Measurements from ENCODE around the gene MAB21L4.
"Not testable (repeated sequence)": the region's sequence is repeated elsewhere in the genome, so short reads cannot be mapped to it uniquely, and the experiment has no call there.

MAB21L4 gene

GRCh38 chr2:240857039-240858008 is 38.6 kb downstream of the MAB21L4 start:
- DNase-seq, result no peak

GRCh38 chr2:240856151-240856980 is 39.6 kb downstream of the MAB21L4 start:
- no peak for DNase-seq

DNA sequence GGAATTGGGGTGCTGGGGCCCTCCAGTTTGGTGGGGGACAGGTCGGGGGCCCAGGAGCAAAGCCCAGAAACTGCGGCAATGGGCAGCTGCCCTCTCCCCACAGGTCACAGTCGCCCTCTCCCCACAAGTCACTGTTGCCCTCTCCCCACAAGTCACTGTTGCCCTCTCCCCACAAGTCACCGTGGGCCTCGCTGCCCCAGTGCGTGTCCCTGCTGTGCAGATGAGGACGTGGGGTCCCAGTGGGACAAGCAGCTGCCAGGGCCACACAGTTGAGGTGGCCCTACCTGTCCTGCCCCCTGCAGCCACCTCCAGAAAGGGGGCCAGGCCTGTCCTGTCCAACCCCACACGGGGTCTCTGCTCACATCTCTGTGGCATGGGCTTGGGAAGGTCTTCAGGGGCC is 40.3 kb downstream of the MAB21L4 start:
- DNase-seq, result no peak

- no peak for DNase-seq
These were observed 43.2 kb downstream of the MAB21L4 start for GRCh38 chr2:240852671-240853314.

GRCh38 chr2:240851078-240851991 is 44.6 kb downstream of the MAB21L4 start:
- peak; percentile 89 to 90 for DNase-seq

- no peak for DNase-seq
These were observed 45.2 kb downstream of the MAB21L4 start for GRCh38 chr2:240850756-240851077.

DNA sequence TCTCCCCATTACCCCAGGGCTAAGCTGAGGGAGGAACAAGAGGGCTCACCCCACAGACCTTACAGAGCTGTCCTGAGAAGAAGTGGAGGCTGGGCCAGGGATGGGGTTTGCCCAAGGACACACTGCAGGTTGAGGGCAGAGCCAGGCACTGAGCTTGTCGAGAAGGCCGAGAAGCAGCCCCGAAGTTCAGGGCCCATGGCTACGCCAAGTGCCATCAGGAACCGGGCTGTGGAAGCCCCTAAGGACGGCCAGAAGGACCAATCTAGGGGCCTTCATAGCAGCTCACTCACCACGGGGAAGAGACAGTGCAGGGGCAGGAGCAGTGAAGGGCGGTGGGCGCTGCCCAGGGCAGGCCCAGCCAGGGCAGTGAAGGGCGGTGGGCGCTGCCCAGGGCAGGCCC is 45.9 kb downstream of the MAB21L4 start:
- no peak for DNase-seq

- no peak for DNase-seq
These were observed 46.9 kb downstream of the MAB21L4 start for GRCh38 chr2:240848900-240849680.

- no peak for DNase-seq
These were observed 48.1 kb downstream of the MAB21L4 start for GRCh38 chr2:240847817-240848216.

- no peak for DNase-seq
These were observed 48.9 kb downstream of the MAB21L4 start for GRCh38 chr2:240846873-240847595.

DNA sequence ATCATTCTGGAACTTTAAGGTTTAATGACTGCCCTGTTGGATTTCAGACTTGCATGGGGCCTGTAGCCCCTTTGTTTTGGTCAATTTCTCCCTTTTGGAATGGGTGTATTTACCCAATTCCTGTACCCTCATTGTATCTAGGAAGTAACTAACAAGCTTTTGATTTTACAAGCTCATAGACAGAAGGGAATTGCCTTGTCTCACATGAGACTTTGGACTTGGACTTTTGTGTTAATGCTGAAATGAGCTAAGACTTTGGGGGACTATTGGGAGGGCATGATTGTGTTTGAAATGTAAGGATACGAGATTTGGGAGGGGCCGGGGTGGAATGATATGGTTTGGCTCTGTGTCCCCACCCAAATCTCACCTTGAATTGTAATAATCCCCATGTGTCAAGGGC is 49.6 kb downstream of the MAB21L4 start:
- DNase-seq, result not testable (repeated sequence)

- no peak for DNase-seq
These were observed 55.4 kb downstream of the MAB21L4 start for GRCh38 chr2:240840435-240841060.

DNA sequence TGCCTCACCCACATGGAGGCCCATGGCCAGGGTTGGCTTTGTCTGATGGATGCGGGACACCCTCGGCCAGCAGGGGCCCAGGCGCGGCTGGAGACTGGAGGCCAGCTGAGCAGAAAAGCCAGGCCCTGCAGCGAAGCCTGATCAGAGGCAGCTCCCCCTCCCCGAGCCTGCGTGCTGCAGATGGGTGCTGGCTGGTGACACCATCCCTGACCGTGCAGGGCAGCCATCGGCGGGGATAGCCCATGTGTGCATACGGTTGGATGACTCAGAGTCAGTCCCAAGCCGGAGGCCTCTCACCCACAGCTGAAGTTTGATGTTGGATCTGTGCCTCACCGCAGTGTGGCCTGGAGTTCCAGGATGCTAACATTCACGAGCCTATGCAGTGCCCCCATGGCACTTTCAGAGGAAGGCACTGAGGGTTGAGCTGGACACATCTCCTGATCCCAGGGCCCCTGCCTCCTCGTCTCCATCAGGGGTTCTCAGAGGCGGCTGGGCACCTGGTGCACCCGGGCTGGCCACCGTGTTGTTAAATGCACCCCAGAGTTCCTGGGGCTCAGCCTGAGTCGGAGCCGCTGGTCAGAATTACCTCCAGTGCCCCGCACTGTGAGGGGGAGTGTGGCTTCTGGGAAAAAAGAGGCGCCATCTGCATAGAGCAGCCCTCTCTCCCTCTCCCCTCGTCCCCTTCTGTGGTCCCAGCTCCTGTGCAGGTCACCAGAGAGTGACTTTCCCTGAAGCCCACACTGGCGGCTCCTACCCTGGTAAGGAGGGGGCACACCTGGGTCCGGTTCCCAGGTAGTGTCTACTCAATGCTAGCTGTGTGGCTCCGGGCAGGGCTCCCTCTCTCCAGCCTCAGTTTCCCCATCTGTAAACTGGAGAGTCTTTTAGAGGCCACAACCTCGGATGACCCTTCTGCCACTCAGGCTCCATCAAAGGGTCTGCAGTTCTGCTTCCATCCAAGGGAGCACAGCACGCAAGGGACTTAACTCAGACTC is 56.5 kb downstream of the MAB21L4 start:
- DNase-seq, result no peak

GRCh38 chr2:240837621-240838020 is 58.3 kb downstream of the MAB21L4 start:
- DNase-seq, result no peak

DNA sequence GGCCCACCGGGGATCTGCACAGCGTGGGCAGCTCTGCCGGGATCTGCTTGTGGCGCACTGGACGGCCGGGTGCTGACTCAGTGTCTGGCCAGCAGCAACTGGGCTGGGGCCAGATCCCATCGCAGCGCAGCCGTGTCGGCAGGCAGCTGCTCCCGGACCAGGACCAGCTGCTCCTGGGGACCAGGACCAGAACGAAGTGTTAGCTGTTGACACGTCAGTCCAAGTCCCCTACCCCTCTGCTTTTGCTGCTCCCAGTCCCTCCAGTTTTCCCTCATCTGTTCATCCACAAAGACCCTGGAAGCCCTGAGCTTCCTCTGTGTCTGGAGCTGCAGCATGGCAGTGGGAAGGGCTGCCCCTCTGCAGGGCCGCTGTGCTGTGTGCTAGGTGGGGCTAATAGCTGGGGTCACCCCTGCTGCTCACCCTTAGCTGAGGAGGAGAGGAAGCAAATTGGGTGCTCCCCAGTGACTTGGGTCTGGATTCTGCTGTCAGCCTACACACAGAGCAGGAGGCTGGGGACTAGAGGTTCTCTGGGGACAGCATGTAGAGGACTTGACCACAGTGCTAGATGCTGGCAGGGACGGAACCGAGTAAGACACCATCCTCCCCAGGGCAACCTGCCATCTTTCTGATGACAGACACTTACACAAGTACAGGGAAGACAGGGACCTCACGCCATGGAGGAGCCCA is 59.0 kb downstream of the MAB21L4 start:
- DNase-seq, result no peak
